ENCODE measurements around the gene PDE4A.

DNA sequence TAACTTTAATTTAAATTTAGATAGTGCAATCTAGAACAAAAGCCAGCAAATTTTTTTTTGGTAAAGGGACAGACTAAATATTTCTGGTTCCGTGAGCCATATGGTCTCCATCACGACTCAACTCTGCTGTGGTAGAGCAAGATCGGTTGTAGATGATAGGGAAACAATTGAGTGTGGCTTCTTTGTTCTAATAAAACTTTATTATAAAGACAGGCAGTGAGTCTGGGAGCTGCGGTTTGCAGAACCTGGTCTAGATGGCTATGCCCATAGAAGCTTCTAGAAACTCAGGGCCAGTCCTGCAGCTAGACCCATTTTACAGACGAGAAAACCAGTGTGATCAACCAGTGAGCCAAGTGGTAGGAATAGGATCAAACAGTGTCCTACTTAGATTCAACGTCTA, 28.2 kb upstream of the PDE4A start:
- no peak for TF ChIP-seq PPARA (CRISPR knock-in tag; IDR thresholded peaks at IDR 0.05; ENCODE audit: borderline replicate concordance)
- TF ChIP-seq CREB5 (CRISPR knock-in tag; IDR thresholded peaks at IDR 0.05; ENCODE audit: low read depth): no peak
- TF ChIP-seq ZFP3 (CRISPR knock-in tag; IDR thresholded peaks at IDR 0.05): no peak
- TF ChIP-seq ARNTL (CRISPR knock-in tag; IDR thresholded peaks at IDR 0.05; ENCODE audit: borderline replicate concordance, low read depth): no peak
- TF ChIP-seq, protein P1, sequence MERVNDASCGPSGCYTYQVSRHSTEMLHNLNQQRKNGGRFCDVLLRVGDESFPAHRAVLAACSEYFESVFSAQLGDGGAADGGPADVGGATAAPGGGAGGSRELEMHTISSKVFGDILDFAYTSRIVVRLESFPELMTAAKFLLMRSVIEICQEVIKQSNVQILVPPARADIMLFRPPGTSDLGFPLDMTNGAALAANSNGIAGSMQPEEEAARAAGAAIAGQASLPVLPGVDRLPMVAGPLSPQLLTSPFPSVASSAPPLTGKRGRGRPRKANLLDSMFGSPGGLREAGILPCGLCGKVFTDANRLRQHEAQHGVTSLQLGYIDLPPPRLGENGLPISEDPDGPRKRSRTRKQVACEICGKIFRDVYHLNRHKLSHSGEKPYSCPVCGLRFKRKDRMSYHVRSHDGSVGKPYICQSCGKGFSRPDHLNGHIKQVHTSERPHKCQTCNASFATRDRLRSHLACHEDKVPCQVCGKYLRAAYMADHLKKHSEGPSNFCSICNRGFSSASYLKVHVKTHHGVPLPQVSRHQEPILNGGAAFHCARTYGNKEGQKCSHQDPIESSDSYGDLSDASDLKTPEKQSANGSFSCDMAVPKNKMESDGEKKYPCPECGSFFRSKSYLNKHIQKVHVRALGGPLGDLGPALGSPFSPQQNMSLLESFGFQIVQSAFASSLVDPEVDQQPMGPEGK (CRISPR knock-in tag; IDR thresholded peaks at IDR 0.05; ENCODE audit: borderline replicate concordance): no peak
- no peak for TF ChIP-seq ZFP30 (CRISPR knock-in tag; IDR thresholded peaks at IDR 0.05)
- TF ChIP-seq RARB (CRISPR knock-in tag; IDR thresholded peaks at IDR 0.05): no peak
- no peak for TF ChIP-seq ZNF70 (CRISPR knock-in tag; IDR thresholded peaks at IDR 0.05)
- no peak for TF ChIP-seq CSDC2 (CRISPR knock-in tag; IDR thresholded peaks at IDR 0.05)
- TF ChIP-seq BACH2 (CRISPR knock-in tag; IDR thresholded peaks at IDR 0.05; ENCODE audit: borderline replicate concordance): no peak
- no peak for TF ChIP-seq ESRRG (CRISPR knock-in tag; IDR thresholded peaks at IDR 0.05)
